Measurements from ENCODE around the gene HSF2BP. TPM values are rescaled to one million over a fixed set of nuclear protein-coding genes. Genes with fewer than 3 reads are reported as not detected.

HSF2BP gene
- total RNA-seq, 1 experiment from 2014 or later, result 4.6 TPM

GRCh38 chr21:43665879-43666278, 6.6 kb upstream of the HSF2BP start:
- Histone ChIP-seq H3K4me3 (no peak overlapping the region), H3K27ac (no peak overlapping the region), H3K79me2 (ENCODE audit: low read depth) (peaks cover 55% of the 10 kb centered on the region), H3K4me1 (replicated peaks; ENCODE audit: insufficient read depth) (peaks cover 5% of the 10 kb centered on the region; the same call in 1 of the 2 replicates), H4K20me1 (ENCODE audit: insufficient read depth) (no peaks in the 10 kb centered on the region; the same call in 1 of the 2 replicates), H3K27me3 (ENCODE audit: insufficient read depth, low read depth) (no peaks in the 10 kb centered on the region), H2AFZ (no peak overlapping the region), H3K36me3 (ENCODE audit: low read depth) (no peaks in the 10 kb centered on the region), H3K9me2 (ENCODE audit: insufficient read depth) (no peaks in the 10 kb centered on the region), H3F3A (ENCODE audit: insufficient read depth, low read depth) (no peaks in the 10 kb centered on the region), H3K4me2 (no peak overlapping the region), H3K9me3 (ENCODE audit: insufficient read depth, low read depth) (no peaks in the 10 kb centered on the region)
- TF ChIP-seq EZH2 (IDR thresholded peaks at IDR 0.05; ENCODE audit: low read depth) (no peak), CTCF (conservative IDR thresholded peaks at IDR 0.05) (no peak)
- no TSS peak for BruUV-seq (replicated peaks)
- DNase-seq, result no peak
- intact Hi-C loops (cut with micrococcal nuclease; ENCODE audit: unreplicated experiment), result no loop called here
- ChIA-PET CTCF (no interaction called here), POLR2A (ENCODE audit: unreplicated experiment) (no interaction called here)

- intact Hi-C loops (cut with micrococcal nuclease; ENCODE audit: unreplicated experiment), result no loop called here
- Histone ChIP-seq H3K4me2 (no peak overlapping the region), H3K4me3 (no peak overlapping the region), H3F3A (ENCODE audit: insufficient read depth, low read depth) (no peaks in the 10 kb centered on the region), H3K9me3 (ENCODE audit: insufficient read depth, low read depth) (no peaks in the 10 kb centered on the region), H3K9me2 (ENCODE audit: insufficient read depth) (no peaks in the 10 kb centered on the region), H3K79me2 (ENCODE audit: low read depth) (peaks cover 64% of the 10 kb centered on the region), H3K36me3 (ENCODE audit: low read depth) (no peaks in the 10 kb centered on the region), H4K20me1 (ENCODE audit: insufficient read depth) (no peaks in the 10 kb centered on the region; the same call in 1 of the 2 replicates), H3K4me1 (replicated peaks; ENCODE audit: insufficient read depth) (peaks cover 10% of the 10 kb centered on the region; the same call in 1 of the 2 replicates), H3K27me3 (ENCODE audit: insufficient read depth, low read depth) (no peaks in the 10 kb centered on the region), H3K27ac (no peak overlapping the region), H2AFZ (no peak overlapping the region)
- BruUV-seq (replicated peaks), result no TSS peak
- TF ChIP-seq EZH2 (IDR thresholded peaks at IDR 0.05; ENCODE audit: low read depth), result no peak
- no peak for TF ChIP-seq CTCF (conservative IDR thresholded peaks at IDR 0.05)
- CTCF ChIA-PET, result no interaction called here
- POLR2A ChIA-PET (ENCODE audit: unreplicated experiment), result no interaction called here
- DNase-seq, result no peak
These were observed 5.1 kb upstream of the HSF2BP start for GRCh38 chr21:43664358-43664757.

- TF ChIP-seq EZH2 (IDR thresholded peaks at IDR 0.05; ENCODE audit: low read depth) (no peak), CTCF (conservative IDR thresholded peaks at IDR 0.05) (no peak)
- peaks cover 60% of the 10 kb centered on the region for H3K79me2 ChIP-seq (ENCODE audit: low read depth)
- H3K4me3 ChIP-seq, result no peak overlapping the region
- no peaks in the 10 kb centered on the region for H3K36me3 ChIP-seq (ENCODE audit: low read depth)
- CTCF ChIA-PET, result no interaction called here
- H4K20me1 ChIP-seq (ENCODE audit: insufficient read depth), result no peaks in the 10 kb centered on the region; the same call in 1 of the 2 replicates
- H3K27me3 ChIP-seq (ENCODE audit: insufficient read depth, low read depth), result no peaks in the 10 kb centered on the region
- no peaks in the 10 kb centered on the region for H3F3A ChIP-seq (ENCODE audit: insufficient read depth, low read depth)
- H3K4me1 ChIP-seq (replicated peaks; ENCODE audit: insufficient read depth), result peaks cover 14% of the 10 kb centered on the region
- no peak overlapping the region for H3K4me2 ChIP-seq
- POLR2A ChIA-PET (ENCODE audit: unreplicated experiment), result no interaction called here
- intact Hi-C loops (cut with micrococcal nuclease; ENCODE audit: unreplicated experiment), result no loop called here
- no peak overlapping the region for H3K27ac ChIP-seq
- no peaks in the 10 kb centered on the region for H3K9me3 ChIP-seq (ENCODE audit: insufficient read depth, low read depth)
- BruUV-seq (replicated peaks), result no TSS peak
- no peak overlapping the region for H2AFZ ChIP-seq
- DNase-seq, result no peak
- no peaks in the 10 kb centered on the region for H3K9me2 ChIP-seq (ENCODE audit: insufficient read depth)
These were observed 3.7 kb upstream of the HSF2BP start for GRCh38 chr21:43663033-43663432.

Measured in PC-9 (cell line).